GM06990 (cell line): Measurements from ENCODE around the gene STEEP1.

Experiments used
- DNase-seq: peaks from one replicate; pipeline ENCODE4 v3.0.0-alpha.2; 2011; ENCODE audit not compliant: insufficient read length; ENCODE audit errors: extremely low read depth
- H3K27me3 ChIP-seq: replicated peaks from 2 replicates; pipeline ENCODE4 v1.6.0; 2011; ENCODE audit warnings: low read length; ENCODE audit not compliant: control insufficient read depth, insufficient read depth
- H3K36me3 ChIP-seq: 2 replicates; pipeline ENCODE4 v1.5.1; 2011; ENCODE audit warnings: low read length; ENCODE audit not compliant: control insufficient read depth, insufficient read depth
- H3K4me3 ChIP-seq: replicated peaks from 2 replicates; pipeline ENCODE4 v1.5.1; 2011; ENCODE audit warnings: low read depth, mild to moderate bottlenecking, control low read depth, low read length
- CTCF ChIP-seq: IDR thresholded peaks from 2 replicates; pipeline ENCODE4 v1.5.1; 2011; ENCODE audit warnings: low read length, control low read depth, mild to moderate bottlenecking, inconsistent platforms; ENCODE audit not compliant: insufficient read depth, poor library complexity, severe bottlenecking

STEEP1 gene

GRCh38 chrX:119523664-119524184 is 41.5 kb downstream of the STEEP1 start:
- Histone ChIP-seq H3K4me3 (no peak overlapping the region), H3K36me3 (no peaks in the 10 kb centered on the region), H3K27me3 (no peaks in the 10 kb centered on the region)
- no peak for TF ChIP-seq CTCF
- DNase-seq: no peak

- H3K36me3 ChIP-seq: no peaks in the 10 kb centered on the region
- DNase-seq: no peak
- TF ChIP-seq CTCF: no peak
- H3K27me3 ChIP-seq: no peaks in the 10 kb centered on the region
- H3K4me3 ChIP-seq: no peak overlapping the region
Observed at GRCh38 chrX:119521246-119521645, 44.0 kb downstream of the STEEP1 start.

GRCh38 chrX:119518371-119518770 is 46.8 kb downstream of the STEEP1 start:
- TF ChIP-seq CTCF: no peak
- Histone ChIP-seq H3K27me3 (no peaks in the 10 kb centered on the region), H3K4me3 (no peak overlapping the region), H3K36me3 (no peaks in the 10 kb centered on the region)
- DNase-seq: no peak

GRCh38 chrX:119516157-119516702 is 49.0 kb downstream of the STEEP1 start:
- H3K4me3 ChIP-seq: no peak overlapping the region
- H3K27me3 ChIP-seq: no peaks in the 10 kb centered on the region
- DNase-seq: peak; percentile 33
- TF ChIP-seq CTCF: peak; percentile 87
- no peaks in the 10 kb centered on the region for H3K36me3 ChIP-seq

GRCh38 chrX:119512146-119512800 is 52.9 kb downstream of the STEEP1 start:
- DNase-seq: peak; percentile 10
- Histone ChIP-seq H3K4me3 (no peak overlapping the region), H3K27me3 (no peaks in the 10 kb centered on the region; the same call in 1 of the 2 replicates), H3K36me3 (no peaks in the 10 kb centered on the region)
- peak; percentile 48 for TF ChIP-seq CTCF
